Measurements from ENCODE around the gene TBL2.

GRCh38 chr7:73570977-73571376 lies 7.4 kb downstream of the TBL2 start:
- TF ChIP-seq CTCF (IDR thresholded peaks at IDR 0.05 in 4 of 5, conservative IDR thresholded peaks at IDR 0.05 in 1 of 5) (no peak), POLR2A (IDR thresholded peaks at IDR 0.05) (no peak)
